ENCODE measurements around the gene TMEM51. TPM values are rescaled to one million over a fixed set of nuclear protein-coding genes. Genes with fewer than 3 reads are reported as not detected.

The TMEM51 gene
- total and polyA plus RNA-seq, 7 experiments from 2014 or later: 0.16 to 0.79 (median 0.56) TPM; not detected in 3

DNA sequence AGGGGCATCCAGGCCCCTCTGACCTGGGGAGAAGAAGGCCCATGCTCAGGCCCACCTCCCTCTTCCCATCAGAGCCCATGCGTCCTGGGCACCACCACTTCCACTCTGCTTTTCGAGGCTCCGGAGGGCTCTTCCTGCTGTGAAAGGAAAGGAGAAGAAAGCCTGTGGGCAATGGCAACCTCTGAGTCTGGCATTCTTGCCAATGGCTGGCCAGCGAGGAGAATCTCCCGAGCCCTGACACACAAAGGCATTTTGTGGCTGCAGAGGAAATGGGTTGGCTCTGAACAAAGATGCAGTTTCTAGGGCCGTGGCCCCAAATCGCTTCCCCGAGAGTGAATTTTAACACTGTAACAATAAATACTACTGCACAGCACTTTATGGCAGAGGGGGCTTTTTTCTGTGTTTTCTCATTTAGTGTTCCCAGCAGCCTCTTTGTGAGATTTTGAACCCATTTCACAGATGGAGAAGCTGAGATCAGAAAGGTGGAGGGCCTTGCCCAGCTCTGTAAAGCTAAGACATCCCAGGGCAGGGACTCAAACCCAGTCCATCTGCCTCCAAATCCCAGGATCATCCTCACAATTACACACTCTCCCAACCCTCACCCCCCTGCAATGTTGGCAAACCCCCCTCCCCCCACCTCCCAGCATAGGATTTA, 35.7 kb upstream of the TMEM51 start:
- no peaks in the 10 kb centered on the region for H3K4me1 ChIP-seq (ENCODE audit: control insufficient read depth in 2 of 2, insufficient read depth in 2 of 2, low read length in 2 of 2)
- CTCF ChIA-PET: no interaction called here
- POLR2A ChIA-PET: no interaction called here
- ATAC-seq (no peak), DNase-seq (no peak)
- Mint-ChIP-seq H3K9me3 (no peaks in the 10 kb centered on the region), H3K27ac (no peak overlapping the region), H3K27me3 (peaks cover 0 to 15% (median 4%) of the 10 kb centered on the region in 5 donors), H3K4me3 (no peak overlapping the region), H3K36me3 (no peaks in the 10 kb centered on the region), H3K4me1 (peaks cover 0 to 1% (median 0%) of the 10 kb centered on the region in 7 donors)
- H3K9me3 ChIP-seq (ENCODE audit: control insufficient read depth in 2 of 3, low read length in 3 of 3): no peaks in the 10 kb centered on the region
- no peaks in the 10 kb centered on the region for H3K36me3 ChIP-seq (ENCODE audit: control insufficient read depth in 2 of 3, insufficient read depth in 3 of 3, low read length in 3 of 3)
- H3K27me3 ChIP-seq (ENCODE audit: control insufficient read depth in 2 of 2, insufficient read depth in 2 of 2, low read length in 2 of 2): no peaks in the 10 kb centered on the region
- H3K4me3 ChIP-seq (ENCODE audit: low read length): no peak overlapping the region
- intact Hi-C loops (cut with micrococcal nuclease): no loop called here
- no peak overlapping the region for H3K27ac ChIP-seq (ENCODE audit: low read depth, low read length)

DNA sequence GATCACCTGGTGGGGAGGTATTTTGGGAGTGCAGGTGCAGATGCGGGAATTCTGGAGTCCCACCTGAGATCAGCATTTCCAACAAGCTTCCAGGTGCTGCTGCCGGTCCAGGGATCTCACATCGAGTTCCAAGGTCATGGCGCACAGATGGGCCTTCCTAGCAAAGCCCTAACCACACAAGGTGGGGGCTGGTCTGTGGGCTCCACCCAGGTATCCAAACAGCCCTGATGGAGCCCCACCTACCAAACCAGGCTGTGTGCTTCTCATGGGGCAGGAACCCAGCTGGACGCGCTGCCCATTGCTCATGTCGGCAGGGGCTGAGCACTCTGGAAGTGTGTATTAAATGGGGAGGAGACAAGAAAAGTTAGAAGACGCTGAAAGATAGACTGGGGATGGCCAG, 35.0 kb upstream of the TMEM51 start:
- DNase-seq (no peak), ATAC-seq (no peak)
- H3K4me3 ChIP-seq (ENCODE audit: low read length): no peak overlapping the region
- H3K27ac Mint-ChIP-seq: no peak overlapping the region
- no peaks in the 10 kb centered on the region for H3K36me3 Mint-ChIP-seq
- H3K27ac ChIP-seq (ENCODE audit: low read depth, low read length): no peak overlapping the region
- no peaks in the 10 kb centered on the region for H3K9me3 ChIP-seq (ENCODE audit: control insufficient read depth in 2 of 3, low read length in 3 of 3)
- ChIA-PET POLR2A (no interaction called here), CTCF (no interaction called here)
- H3K9me3 Mint-ChIP-seq: no peaks in the 10 kb centered on the region
- no peaks in the 10 kb centered on the region for H3K36me3 ChIP-seq (ENCODE audit: control insufficient read depth in 2 of 3, insufficient read depth in 3 of 3, low read length in 3 of 3)
- no peaks in the 10 kb centered on the region for H3K27me3 ChIP-seq (ENCODE audit: control insufficient read depth in 2 of 2, insufficient read depth in 2 of 2, low read length in 2 of 2)
- intact Hi-C loops (cut with micrococcal nuclease): no loop called here
- peaks cover 0 to 15% (median 4%) of the 10 kb centered on the region in 5 donors for H3K27me3 Mint-ChIP-seq
- H3K4me3 Mint-ChIP-seq: no peak overlapping the region
- no peaks in the 10 kb centered on the region for H3K4me1 Mint-ChIP-seq
- H3K4me1 ChIP-seq (ENCODE audit: control insufficient read depth in 2 of 2, insufficient read depth in 2 of 2, low read length in 2 of 2): no peaks in the 10 kb centered on the region

DNA sequence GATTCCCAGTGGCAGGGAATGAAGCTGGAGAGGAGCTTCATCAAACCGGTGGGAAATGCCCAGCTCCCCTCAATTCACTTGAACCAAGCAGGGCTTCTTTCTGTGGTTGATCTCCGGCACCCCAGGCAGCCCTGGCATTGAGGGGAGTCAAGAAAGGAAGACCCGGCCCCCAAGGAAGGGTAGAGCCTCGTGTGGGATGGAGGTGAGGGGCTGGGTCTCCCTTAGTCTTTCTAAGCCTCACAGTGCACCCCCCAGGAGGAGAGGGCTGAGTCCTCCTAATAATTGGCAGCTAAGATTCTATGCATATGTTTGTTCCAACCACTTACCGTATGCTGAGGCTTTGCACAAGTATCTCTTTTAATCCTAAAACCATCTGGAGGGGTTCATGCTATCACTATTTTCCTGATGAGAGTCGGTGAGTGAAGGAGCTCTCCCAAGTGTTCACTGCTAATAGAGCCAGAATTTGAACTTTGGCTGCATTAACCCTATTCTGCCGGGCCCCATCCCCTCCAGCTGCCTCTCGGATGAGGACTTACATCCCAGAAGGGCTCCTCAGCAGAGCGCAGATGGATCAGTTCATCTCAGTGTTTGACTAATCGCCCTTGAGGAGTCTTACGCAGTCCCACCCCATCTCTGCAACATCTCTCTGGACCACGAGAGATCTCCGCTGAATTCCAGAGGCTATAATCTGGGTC, 33.1 kb upstream of the TMEM51 start:
- Mint-ChIP-seq H3K4me3 (no peak overlapping the region), H3K36me3 (no peaks in the 10 kb centered on the region), H3K27me3 (peaks cover 0 to 10% (median 4%) of the 10 kb centered on the region in 5 donors), H3K4me1 (no peaks in the 10 kb centered on the region), H3K9me3 (no peaks in the 10 kb centered on the region), H3K27ac (no peak overlapping the region)
- DNase-seq (no peak), ATAC-seq (no peak)
- Histone ChIP-seq H3K27me3 (ENCODE audit: control insufficient read depth in 2 of 2, insufficient read depth in 2 of 2, low read length in 2 of 2) (no peaks in the 10 kb centered on the region), H3K4me3 (ENCODE audit: low read length) (no peak overlapping the region), H3K4me1 (ENCODE audit: control insufficient read depth in 2 of 2, insufficient read depth in 2 of 2, low read length in 2 of 2) (no peaks in the 10 kb centered on the region), H3K27ac (ENCODE audit: low read depth, low read length) (no peak overlapping the region), H3K9me3 (ENCODE audit: control insufficient read depth in 2 of 3, low read length in 3 of 3) (no peaks in the 10 kb centered on the region), H3K36me3 (ENCODE audit: control insufficient read depth in 2 of 3, insufficient read depth in 3 of 3, low read length in 3 of 3) (no peaks in the 10 kb centered on the region)
- POLR2A ChIA-PET: no interaction called here
- intact Hi-C loops (cut with micrococcal nuclease): loop anchor here in 1 of 2 donors (10.0 kb wide), 1 partner anchor 314 kb away; the partner anchor contains the start of gene CTRC
- CTCF ChIA-PET: no interaction called here

DNA sequence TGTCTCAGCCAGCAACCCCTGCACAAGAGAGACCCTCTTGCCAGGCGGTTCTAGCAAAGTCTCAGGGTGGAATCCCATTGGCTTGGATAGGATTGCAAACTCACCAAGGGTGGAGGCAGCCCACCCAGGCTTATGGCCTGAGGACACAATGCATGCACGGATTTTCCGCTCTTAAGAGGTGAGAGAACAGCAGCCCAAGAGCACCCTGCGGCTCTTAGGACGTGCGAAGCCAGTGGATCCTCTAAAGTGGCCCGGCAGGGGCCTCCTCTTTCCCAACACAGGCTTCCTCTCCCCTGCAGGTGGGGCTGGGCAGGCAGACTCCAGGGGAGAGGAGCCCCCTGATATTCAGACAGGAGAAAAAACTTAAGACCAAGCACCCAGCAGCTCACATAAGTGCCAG, 31.2 kb upstream of the TMEM51 start:
- CTCF ChIA-PET: no interaction called here
- POLR2A ChIA-PET: no interaction called here

DNA sequence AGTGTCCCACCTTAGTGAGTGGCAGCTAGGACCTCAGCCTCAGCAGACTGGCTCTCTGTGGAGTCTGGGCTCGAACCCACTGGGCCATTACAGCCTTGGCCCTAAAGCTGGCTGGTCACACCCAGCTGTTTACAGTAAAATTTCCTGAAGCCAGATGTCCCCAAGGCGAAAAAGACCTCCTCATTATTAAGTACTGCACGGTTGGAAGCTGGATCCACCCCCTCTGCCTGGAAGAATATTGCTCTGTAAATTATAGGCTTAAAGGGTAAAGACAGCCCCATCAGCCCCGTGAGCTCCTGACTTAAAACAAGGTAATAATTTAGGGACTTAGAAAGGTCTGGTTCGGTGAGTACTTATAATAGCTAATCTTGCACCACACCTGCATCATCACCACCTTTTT, 30.3 kb upstream of the TMEM51 start:
- Mint-ChIP-seq H3K9me3 (no peaks in the 10 kb centered on the region), H3K27ac (no peak overlapping the region), H3K4me3 (no peak overlapping the region), H3K27me3 (peaks cover 0 to 10% (median 8%) of the 10 kb centered on the region in 5 donors), H3K36me3 (no peaks in the 10 kb centered on the region), H3K4me1 (no peaks in the 10 kb centered on the region)
- H3K27me3 ChIP-seq (ENCODE audit: control insufficient read depth in 2 of 2, insufficient read depth in 2 of 2, low read length in 2 of 2): no peaks in the 10 kb centered on the region
- no peak overlapping the region for H3K27ac ChIP-seq (ENCODE audit: low read depth, low read length)
- H3K36me3 ChIP-seq (ENCODE audit: control insufficient read depth in 2 of 3, insufficient read depth in 3 of 3, low read length in 3 of 3): no peaks in the 10 kb centered on the region
- DNase-seq: no peak
- no peaks in the 10 kb centered on the region for H3K4me1 ChIP-seq (ENCODE audit: control insufficient read depth in 2 of 2, insufficient read depth in 2 of 2, low read length in 2 of 2)
- H3K4me3 ChIP-seq (ENCODE audit: low read length): no peak overlapping the region
- CTCF ChIA-PET: interaction anchor here (0.7 kb wide), 1 partner anchor 9 kb away, joined by 4 read pairs; no protein-coding TSS in a partner anchor
- ATAC-seq: no peak
- POLR2A ChIA-PET: no interaction called here
- intact Hi-C loops (cut with micrococcal nuclease): loop anchor here in 1 of 2 donors (10.0 kb wide), 1 partner anchor 312 kb away; the partner anchor contains the start of gene CTRC
- H3K9me3 ChIP-seq (ENCODE audit: control insufficient read depth in 2 of 3, low read length in 3 of 3): no peaks in the 10 kb centered on the region

More for the DNA sequence above, 31.2 kb upstream of the TMEM51 start:
- Histone ChIP-seq H3K4me3 (ENCODE audit: low read length) (no peak overlapping the region), H3K27ac (ENCODE audit: low read depth, low read length) (no peak overlapping the region), H3K4me1 (ENCODE audit: control insufficient read depth in 2 of 2, insufficient read depth in 2 of 2, low read length in 2 of 2) (no peaks in the 10 kb centered on the region), H3K9me3 (ENCODE audit: control insufficient read depth in 2 of 3, low read length in 3 of 3) (no peaks in the 10 kb centered on the region), H3K27me3 (ENCODE audit: control insufficient read depth in 2 of 2, insufficient read depth in 2 of 2, low read length in 2 of 2) (no peaks in the 10 kb centered on the region), H3K36me3 (ENCODE audit: control insufficient read depth in 2 of 3, insufficient read depth in 3 of 3, low read length in 3 of 3) (no peaks in the 10 kb centered on the region)
- no peaks in the 10 kb centered on the region for H3K9me3 Mint-ChIP-seq
- H3K27ac Mint-ChIP-seq: no peak overlapping the region
- H3K27me3 Mint-ChIP-seq: peaks cover 0 to 10% (median 5%) of the 10 kb centered on the region in 5 donors
- H3K4me1 Mint-ChIP-seq: no peaks in the 10 kb centered on the region
- ATAC-seq (no peak), DNase-seq (no peak)
- no peaks in the 10 kb centered on the region for H3K36me3 Mint-ChIP-seq
- intact Hi-C loops (cut with micrococcal nuclease): loop anchor here in 1 of 2 donors (10.0 kb wide), 1 partner anchor 312 kb away; the partner anchor contains the start of gene CTRC
- no peak overlapping the region for H3K4me3 Mint-ChIP-seq

DNA sequence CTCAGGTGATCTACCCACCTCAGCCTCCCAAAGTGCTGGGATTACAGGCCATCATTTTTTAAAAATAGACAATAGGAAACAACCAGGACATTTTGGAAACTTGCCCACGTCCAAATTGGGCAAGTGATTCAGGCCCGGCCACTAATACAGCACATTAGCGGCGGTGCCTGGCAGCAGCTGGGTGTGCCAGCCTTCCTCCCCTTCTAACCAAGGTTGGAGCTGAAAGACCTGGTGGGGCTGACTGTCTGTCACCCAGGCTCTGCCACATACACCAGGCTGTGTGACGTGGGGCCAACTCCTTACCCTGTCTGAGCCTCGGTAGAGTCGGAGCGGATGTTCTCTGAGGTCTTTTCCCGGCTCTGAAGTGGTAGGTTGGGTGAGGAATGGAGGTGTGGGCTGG, 29.6 kb upstream of the TMEM51 start:
- CTCF ChIA-PET: no interaction called here
- H3K27me3 Mint-ChIP-seq: peaks cover 0 to 9% (median 8%) of the 10 kb centered on the region in 5 donors

More for the DNA sequence above, 29.6 kb upstream of the TMEM51 start:
- no peak overlapping the region for H3K27ac Mint-ChIP-seq
- no peaks in the 10 kb centered on the region for H3K36me3 Mint-ChIP-seq
- Histone ChIP-seq H3K4me1 (ENCODE audit: control insufficient read depth in 2 of 2, insufficient read depth in 2 of 2, low read length in 2 of 2) (no peaks in the 10 kb centered on the region), H3K9me3 (ENCODE audit: control insufficient read depth in 2 of 3, low read length in 3 of 3) (no peaks in the 10 kb centered on the region), H3K27me3 (ENCODE audit: control insufficient read depth in 2 of 2, insufficient read depth in 2 of 2, low read length in 2 of 2) (no peaks in the 10 kb centered on the region), H3K27ac (ENCODE audit: low read depth, low read length) (no peak overlapping the region), H3K4me3 (ENCODE audit: low read length) (no peak overlapping the region), H3K36me3 (ENCODE audit: control insufficient read depth in 2 of 3, insufficient read depth in 3 of 3, low read length in 3 of 3) (no peaks in the 10 kb centered on the region)
- no peaks in the 10 kb centered on the region for H3K9me3 Mint-ChIP-seq
- POLR2A ChIA-PET: no interaction called here
- H3K4me1 Mint-ChIP-seq: no peaks in the 10 kb centered on the region
- intact Hi-C loops (cut with micrococcal nuclease): loop anchor here in 1 of 2 donors (10.0 kb wide), 1 partner anchor 311 kb away; the partner anchor contains the start of gene CTRC
- no peak for DNase-seq
- no peak for ATAC-seq
- no peak overlapping the region for H3K4me3 Mint-ChIP-seq
